ENCODE results near the gene CUL1. TPM values are rescaled to one million over a fixed set of nuclear protein-coding genes. Genes with fewer than 3 reads are reported as not detected.

The CUL1 gene
- total and polyA plus RNA-seq, 8 donors, result 32.5 to 59.7 (median 57.8) TPM

DNA sequence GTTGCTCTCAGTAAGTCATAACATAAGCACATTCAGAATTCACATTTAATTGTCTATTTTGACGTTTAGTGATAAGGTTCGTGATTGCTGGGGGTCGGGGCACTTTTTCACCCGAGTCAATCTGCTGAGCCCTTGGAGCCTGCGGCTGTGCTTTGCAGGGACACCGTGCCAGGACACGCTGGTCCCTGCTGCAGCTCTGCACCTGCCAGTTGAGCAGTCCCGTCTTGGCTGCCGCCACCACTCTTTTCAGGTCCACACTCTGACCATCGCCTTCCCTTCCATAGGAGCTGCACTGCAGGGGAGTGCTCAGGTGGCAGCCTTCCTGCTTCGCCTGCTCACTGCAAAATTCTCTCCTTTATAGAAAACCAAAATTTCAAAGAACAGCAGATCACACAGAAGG lies 36.4 kb downstream of the CUL1 start:
- Histone ChIP-seq H3K4me1 (peaks cover 0 to 12% of the 10 kb centered on the region in 2 donors), H3K4me3 (no peak overlapping the region), H3K27me3 (no peaks in the 10 kb centered on the region), H3K9me3 (no peaks in the 10 kb centered on the region), H3K27ac (no peak overlapping the region), H3K36me3 (peaks cover 0 to 72% of the 10 kb centered on the region in 2 donors)
- DNase-seq, result no peak
- TF ChIP-seq, protein P1, sequence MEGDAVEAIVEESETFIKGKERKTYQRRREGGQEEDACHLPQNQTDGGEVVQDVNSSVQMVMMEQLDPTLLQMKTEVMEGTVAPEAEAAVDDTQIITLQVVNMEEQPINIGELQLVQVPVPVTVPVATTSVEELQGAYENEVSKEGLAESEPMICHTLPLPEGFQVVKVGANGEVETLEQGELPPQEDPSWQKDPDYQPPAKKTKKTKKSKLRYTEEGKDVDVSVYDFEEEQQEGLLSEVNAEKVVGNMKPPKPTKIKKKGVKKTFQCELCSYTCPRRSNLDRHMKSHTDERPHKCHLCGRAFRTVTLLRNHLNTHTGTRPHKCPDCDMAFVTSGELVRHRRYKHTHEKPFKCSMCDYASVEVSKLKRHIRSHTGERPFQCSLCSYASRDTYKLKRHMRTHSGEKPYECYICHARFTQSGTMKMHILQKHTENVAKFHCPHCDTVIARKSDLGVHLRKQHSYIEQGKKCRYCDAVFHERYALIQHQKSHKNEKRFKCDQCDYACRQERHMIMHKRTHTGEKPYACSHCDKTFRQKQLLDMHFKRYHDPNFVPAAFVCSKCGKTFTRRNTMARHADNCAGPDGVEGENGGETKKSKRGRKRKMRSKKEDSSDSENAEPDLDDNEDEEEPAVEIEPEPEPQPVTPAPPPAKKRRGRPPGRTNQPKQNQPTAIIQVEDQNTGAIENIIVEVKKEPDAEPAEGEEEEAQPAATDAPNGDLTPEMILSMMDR (IDR thresholded peaks at IDR 0.05), result no peak
- ATAC-seq, result no peak
- intact Hi-C loops (cut with DNase I), result no loop called here

DNA sequence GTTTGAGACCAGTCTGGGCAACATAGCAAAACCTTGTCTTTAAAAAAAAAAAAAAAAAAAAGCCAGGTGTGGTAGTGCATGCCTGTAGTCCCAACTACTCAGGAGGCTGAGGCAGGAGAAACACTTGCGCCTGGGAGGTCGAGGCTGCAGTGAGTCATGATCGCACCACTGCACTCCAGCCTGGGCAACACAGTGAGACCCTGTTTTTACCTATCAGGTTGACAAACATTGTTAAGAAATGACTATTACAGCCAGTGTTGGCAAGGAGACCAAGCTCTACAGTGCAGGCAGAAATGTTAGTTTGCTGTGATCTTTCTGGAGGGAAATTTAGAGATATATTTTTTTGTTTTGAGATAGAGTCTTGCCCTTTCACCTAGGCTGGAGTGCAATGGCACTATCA lies 37.3 kb downstream of the CUL1 start:
- Histone ChIP-seq H3K9me3 (no peaks in the 10 kb centered on the region), H3K27me3 (no peaks in the 10 kb centered on the region), H3K4me3 (no peak overlapping the region), H3K36me3 (peaks cover 0 to 72% of the 10 kb centered on the region in 2 donors), H3K4me1 (peaks cover 0 to 12% of the 10 kb centered on the region in 2 donors), H3K27ac (no peak overlapping the region)
- ATAC-seq, result no peak
- intact Hi-C loops (cut with DNase I), result no loop called here
- TF ChIP-seq, protein P1 (IDR thresholded peaks at IDR 0.05), result no peak
- no peak for DNase-seq

DNA sequence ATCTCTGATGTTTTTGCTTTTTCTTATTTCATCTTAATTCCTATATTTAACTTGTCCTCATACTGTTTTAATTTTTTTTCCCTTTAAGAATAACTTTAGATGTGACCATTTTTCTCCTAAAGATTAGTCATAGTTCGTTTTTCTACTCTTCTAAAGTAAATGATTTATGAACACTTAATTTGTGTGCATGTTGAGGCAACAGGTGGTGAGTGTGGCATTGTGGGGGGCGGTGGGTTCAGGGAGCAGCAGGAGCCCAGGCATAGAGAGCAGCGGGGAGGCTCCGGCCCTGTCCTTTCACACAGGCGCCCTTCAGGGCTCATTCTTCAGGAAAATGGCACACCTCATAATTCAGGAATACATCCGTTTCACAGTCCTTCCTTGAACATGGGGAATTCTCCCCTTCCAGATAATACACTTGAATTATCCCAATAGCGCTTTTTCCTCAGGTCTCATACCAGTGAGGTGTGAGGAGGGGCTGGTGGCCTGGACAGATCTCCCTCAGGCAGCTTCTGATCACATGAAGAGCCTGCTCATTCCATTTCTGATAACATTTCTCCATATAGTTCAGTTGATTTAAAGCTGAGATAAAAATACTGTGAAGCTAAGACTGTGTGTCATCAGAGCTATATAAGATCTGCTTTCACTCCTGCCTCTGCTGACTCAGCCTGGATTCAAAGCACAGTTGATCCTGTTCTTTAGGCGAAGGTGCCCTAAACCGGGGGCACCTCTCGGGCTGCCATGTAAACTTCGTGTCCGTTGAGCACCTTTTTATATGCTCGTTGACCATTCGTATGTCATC lies 40.2 kb downstream of the CUL1 start:
- Histone ChIP-seq H3K36me3 (peaks cover 0 to 63% of the 10 kb centered on the region in 2 donors), H3K4me3 (no peak overlapping the region), H3K27ac (no peak overlapping the region), H3K4me1 (peaks cover 0 to 4% of the 10 kb centered on the region in 2 donors), H3K9me3 (peaks cover 0 to 3% of the 10 kb centered on the region in 2 donors), H3K27me3 (no peaks in the 10 kb centered on the region)
- TF ChIP-seq, protein P1 (IDR thresholded peaks at IDR 0.05), result no peak
- ATAC-seq, result no peak
- DNase-seq, result no peak
- intact Hi-C loops (cut with DNase I), result no loop called here

DNA sequence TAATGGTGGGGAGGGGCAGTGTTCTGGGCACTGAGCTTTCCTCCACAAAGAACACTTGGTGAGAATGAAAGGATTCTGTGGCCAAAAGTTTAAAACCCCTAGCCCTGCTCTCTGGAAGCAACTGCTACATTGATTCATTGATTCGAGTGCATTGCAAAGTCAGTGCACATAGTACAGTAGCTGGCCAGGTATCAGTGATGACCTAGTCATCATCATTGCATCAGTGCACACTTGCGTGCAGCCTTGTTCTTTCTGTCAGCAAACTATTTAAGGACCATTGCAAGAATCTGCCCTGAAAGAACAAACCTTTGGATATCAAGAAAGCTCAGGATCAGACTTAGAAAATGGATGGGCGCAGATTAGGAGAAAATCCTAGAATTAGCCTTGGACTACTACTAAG lies 47.4 kb downstream of the CUL1 start:
- intact Hi-C loops (cut with DNase I), result no loop called here
- TF ChIP-seq, protein P1 (IDR thresholded peaks at IDR 0.05), result no peak
- DNase-seq, result no peak

DNA sequence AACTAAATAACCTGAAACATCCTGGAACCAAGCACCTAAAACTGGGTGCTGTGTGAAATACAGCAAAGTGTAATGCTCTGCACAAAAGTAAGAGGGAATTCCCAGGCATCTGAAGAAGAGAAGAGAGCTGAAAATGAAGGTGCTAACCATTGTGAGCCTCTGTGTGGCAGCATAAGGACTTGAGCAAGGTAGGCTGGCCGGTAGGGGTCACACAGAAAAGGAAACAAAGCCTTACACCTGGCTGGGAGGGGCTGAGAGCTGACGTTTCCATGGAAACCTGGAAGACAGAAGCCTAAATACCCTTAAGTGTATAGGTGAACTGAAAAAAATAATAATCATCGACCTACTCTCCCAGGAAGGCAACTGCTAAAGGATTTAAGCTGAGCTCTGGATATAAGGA lies 48.6 kb downstream of the CUL1 start:
- peak in 2 of 4 donors; percentile 4 to 51 for DNase-seq
- TF ChIP-seq, protein P1 (IDR thresholded peaks at IDR 0.05), result no peak

More for the DNA sequence above, 47.4 kb downstream of the CUL1 start:
- Histone ChIP-seq H3K27me3 (no peaks in the 10 kb centered on the region), H3K9me3 (peaks cover 0 to 3% of the 10 kb centered on the region in 2 donors), H3K36me3 (peaks cover 0 to 17% of the 10 kb centered on the region in 2 donors), H3K4me1 (no peaks in the 10 kb centered on the region), H3K4me3 (no peak overlapping the region), H3K27ac (no peak overlapping the region)
- ATAC-seq, result no peak

More for the DNA sequence above, 48.6 kb downstream of the CUL1 start:
- no peak overlapping the region for H3K4me3 ChIP-seq
- H3K27ac ChIP-seq, result no peak overlapping the region
- H3K27me3 ChIP-seq, result no peaks in the 10 kb centered on the region
- H3K4me1 ChIP-seq, result no peaks in the 10 kb centered on the region
- intact Hi-C loops (cut with DNase I), result no loop called here
- peaks cover 0 to 3% of the 10 kb centered on the region in 2 donors for H3K9me3 ChIP-seq
- ATAC-seq, result peak; percentile 69
- peaks cover 0 to 10% of the 10 kb centered on the region in 2 donors for H3K36me3 ChIP-seq

Data from left lung (tissue), 10 donors.